Measurements from ENCODE around the gene LARP1. TPM values are rescaled to one million over a fixed set of nuclear protein-coding genes. Genes with fewer than 3 reads are reported as not detected.

LARP1 gene
- total and polyA plus RNA-seq, 4 donors = 15.4 to 142 (median 74.5) TPM

- intact Hi-C loops (cut with DNase I) = no loop called here
- Histone ChIP-seq H3K36me3 (ENCODE audit: control insufficient read depth in 1 of 2, insufficient read depth in 2 of 2, low read length in 1 of 2) (no peaks in the 10 kb centered on the region), H3K9me3 (ENCODE audit: control insufficient read depth, low read length) (no peaks in the 10 kb centered on the region), H3K27me3 (ENCODE audit: control insufficient read depth in 1 of 2, insufficient read depth in 2 of 2, low read length in 1 of 2) (no peaks in the 10 kb centered on the region), H3K4me3 (ENCODE audit: low read length in 2 of 2) (no peak overlapping the region), H3K4me1 (ENCODE audit: control insufficient read depth in 1 of 2, insufficient read depth in 2 of 2, low read length in 2 of 2) (peaks cover 2 to 16% of the 10 kb centered on the region in 2 donors), H3K27ac (ENCODE audit: low read depth in 1 of 2, low read length in 2 of 2) (no peak overlapping the region)
- no peak for ATAC-seq (ENCODE audit: low FRiP score)
- no peak for DNase-seq
- WGBS, 2 donors = 97 to 98% methylated on average over 2 of the region's 2 CpGs
Observed at GRCh38 chr5:154784856-154785255, 29.7 kb downstream of the LARP1 start.

- no peaks in the 10 kb centered on the region for H3K27me3 ChIP-seq (ENCODE audit: control insufficient read depth in 1 of 2, insufficient read depth in 2 of 2, low read length in 1 of 2)
- intact Hi-C loops (cut with DNase I) = no loop called here
- H3K4me1 ChIP-seq (ENCODE audit: control insufficient read depth in 1 of 2, insufficient read depth in 2 of 2, low read length in 2 of 2) = peaks cover 2 to 16% of the 10 kb centered on the region in 2 donors
- WGBS, 2 donors = 50 to 59% methylated on average over 2 of the region's 2 CpGs
- H3K4me3 ChIP-seq (ENCODE audit: low read length in 2 of 2) = no peak overlapping the region
- H3K36me3 ChIP-seq (ENCODE audit: control insufficient read depth in 1 of 2, insufficient read depth in 2 of 2, low read length in 1 of 2) = peaks cover 0 to 2% of the 10 kb centered on the region in 2 donors
- H3K9me3 ChIP-seq (ENCODE audit: control insufficient read depth, low read length) = no peaks in the 10 kb centered on the region
- no peak overlapping the region for H3K27ac ChIP-seq (ENCODE audit: low read depth in 1 of 2, low read length in 2 of 2)
- DNase-seq (no peak), ATAC-seq (ENCODE audit: low FRiP score) (no peak)
Observed at GRCh38 chr5:154786414-154786813, 31.2 kb downstream of the LARP1 start.

- Histone ChIP-seq H3K27me3 (ENCODE audit: control insufficient read depth in 1 of 2, insufficient read depth in 2 of 2, low read length in 1 of 2) (no peaks in the 10 kb centered on the region), H3K4me3 (ENCODE audit: low read length in 2 of 2) (no peak overlapping the region), H3K9me3 (ENCODE audit: control insufficient read depth, low read length) (no peaks in the 10 kb centered on the region), H3K36me3 (ENCODE audit: control insufficient read depth in 1 of 2, insufficient read depth in 2 of 2, low read length in 1 of 2) (peaks cover 3 to 6% of the 10 kb centered on the region in 2 donors), H3K27ac (ENCODE audit: low read depth in 1 of 2, low read length in 2 of 2) (no peak overlapping the region), H3K4me1 (ENCODE audit: control insufficient read depth in 1 of 2, insufficient read depth in 2 of 2, low read length in 2 of 2) (peaks cover 2 to 16% of the 10 kb centered on the region in 2 donors)
- ATAC-seq (ENCODE audit: low FRiP score) (no peak), DNase-seq (no peak)
- intact Hi-C loops (cut with DNase I) = no loop called here
- WGBS, 2 donors = 42 to 44% methylated on average over 5 of the region's 5 CpGs
Observed at GRCh38 chr5:154788212-154788611, 33.0 kb downstream of the LARP1 start.

GRCh38 chr5:154791535-154791934, 36.4 kb downstream of the LARP1 start:
- 87% methylated on average over 3 of the region's 3 CpGs for WGBS, 2 donors
- Histone ChIP-seq H3K4me1 (ENCODE audit: control insufficient read depth in 1 of 2, insufficient read depth in 2 of 2, low read length in 2 of 2) (peaks cover 0 to 6% of the 10 kb centered on the region in 2 donors), H3K4me3 (ENCODE audit: low read length in 2 of 2) (no peak overlapping the region), H3K27me3 (ENCODE audit: control insufficient read depth in 1 of 2, insufficient read depth in 2 of 2, low read length in 1 of 2) (no peaks in the 10 kb centered on the region), H3K9me3 (ENCODE audit: control insufficient read depth, low read length) (no peaks in the 10 kb centered on the region), H3K27ac (ENCODE audit: low read depth in 1 of 2, low read length in 2 of 2) (no peak overlapping the region), H3K36me3 (ENCODE audit: control insufficient read depth in 1 of 2, insufficient read depth in 2 of 2, low read length in 1 of 2) (peaks cover 3 to 12% of the 10 kb centered on the region in 2 donors)
- no peak for DNase-seq
- ATAC-seq (ENCODE audit: low FRiP score) = no peak
- intact Hi-C loops (cut with DNase I) = no loop called here

- peaks cover 3 to 12% of the 10 kb centered on the region in 2 donors for H3K36me3 ChIP-seq (ENCODE audit: control insufficient read depth in 1 of 2, insufficient read depth in 2 of 2, low read length in 1 of 2)
- H3K4me1 ChIP-seq (ENCODE audit: control insufficient read depth in 1 of 2, insufficient read depth in 2 of 2, low read length in 2 of 2) = no peaks in the 10 kb centered on the region
- 90% methylated on average over 32 of the region's 32 CpGs for WGBS, 2 donors
- H3K4me3 ChIP-seq (ENCODE audit: low read length in 2 of 2) = no peak overlapping the region
- ATAC-seq (ENCODE audit: low FRiP score) (peak; percentile 42), DNase-seq (no peak)
- H3K9me3 ChIP-seq (ENCODE audit: control insufficient read depth, low read length) = no peaks in the 10 kb centered on the region
- H3K27me3 ChIP-seq (ENCODE audit: control insufficient read depth in 1 of 2, insufficient read depth in 2 of 2, low read length in 1 of 2) = no peaks in the 10 kb centered on the region
- intact Hi-C loops (cut with DNase I) = no loop called here
- no peak overlapping the region for H3K27ac ChIP-seq (ENCODE audit: low read depth in 1 of 2, low read length in 2 of 2)
Observed at GRCh38 chr5:154793599-154794524, 38.7 kb downstream of the LARP1 start.

GRCh38 chr5:154794525-154795234, 39.5 kb downstream of the LARP1 start:
- peak; percentile 16 for ATAC-seq (ENCODE audit: low FRiP score)
- Histone ChIP-seq H3K9me3 (ENCODE audit: control insufficient read depth, low read length) (no peaks in the 10 kb centered on the region), H3K36me3 (ENCODE audit: control insufficient read depth in 1 of 2, insufficient read depth in 2 of 2, low read length in 1 of 2) (peaks cover 5 to 12% of the 10 kb centered on the region in 2 donors), H3K4me3 (ENCODE audit: low read length in 2 of 2) (no peak overlapping the region), H3K4me1 (ENCODE audit: control insufficient read depth in 1 of 2, insufficient read depth in 2 of 2, low read length in 2 of 2) (no peaks in the 10 kb centered on the region), H3K27ac (ENCODE audit: low read depth in 1 of 2, low read length in 2 of 2) (no peak overlapping the region), H3K27me3 (ENCODE audit: control insufficient read depth in 1 of 2, insufficient read depth in 2 of 2, low read length in 1 of 2) (no peaks in the 10 kb centered on the region)
- no peak for DNase-seq
- 60% methylated on average over 7 of the region's 7 CpGs for WGBS, 2 donors
- intact Hi-C loops (cut with DNase I) = no loop called here

- H3K36me3 ChIP-seq (ENCODE audit: control insufficient read depth in 1 of 2, insufficient read depth in 2 of 2, low read length in 1 of 2) = peaks cover 7 to 12% of the 10 kb centered on the region in 2 donors
- peak overlapping the region in 1 of 2 donors; percentile 12 for H3K27ac ChIP-seq (ENCODE audit: low read depth in 1 of 2, low read length in 2 of 2)
- peak; percentile 31 for ATAC-seq (ENCODE audit: low FRiP score)
- no peak overlapping the region for H3K4me3 ChIP-seq (ENCODE audit: low read length in 2 of 2)
- no peaks in the 10 kb centered on the region for H3K4me1 ChIP-seq (ENCODE audit: control insufficient read depth in 1 of 2, insufficient read depth in 2 of 2, low read length in 2 of 2)
- intact Hi-C loops (cut with DNase I) = no loop called here
- DNase-seq = no peak
- no peaks in the 10 kb centered on the region for H3K27me3 ChIP-seq (ENCODE audit: control insufficient read depth in 1 of 2, insufficient read depth in 2 of 2, low read length in 1 of 2)
- WGBS, 2 donors = 77 to 80% methylated on average over 3 of the region's 3 CpGs
- H3K9me3 ChIP-seq (ENCODE audit: control insufficient read depth, low read length) = no peaks in the 10 kb centered on the region
Observed at GRCh38 chr5:154795235-154795596, 40.0 kb downstream of the LARP1 start.

- Histone ChIP-seq H3K4me3 (ENCODE audit: low read length in 2 of 2) (no peak overlapping the region), H3K27me3 (ENCODE audit: control insufficient read depth in 1 of 2, insufficient read depth in 2 of 2, low read length in 1 of 2) (no peaks in the 10 kb centered on the region), H3K27ac (ENCODE audit: low read depth in 1 of 2, low read length in 2 of 2) (no peak overlapping the region), H3K4me1 (ENCODE audit: control insufficient read depth in 1 of 2, insufficient read depth in 2 of 2, low read length in 2 of 2) (no peaks in the 10 kb centered on the region), H3K36me3 (ENCODE audit: control insufficient read depth in 1 of 2, insufficient read depth in 2 of 2, low read length in 1 of 2) (peaks cover 8 to 9% of the 10 kb centered on the region in 2 donors), H3K9me3 (ENCODE audit: control insufficient read depth, low read length) (no peaks in the 10 kb centered on the region)
- DNase-seq (no peak), ATAC-seq (ENCODE audit: low FRiP score) (no peak)
- 29 to 34% methylated on average over 4 of the region's 4 CpGs for WGBS, 2 donors
- intact Hi-C loops (cut with DNase I) = no loop called here
Observed at GRCh38 chr5:154797762-154798161, 42.6 kb downstream of the LARP1 start.
